Uterus (tissue), 2 donors: ENCODE results near the gene GAS7.

ENCODE experiments used
- POLR2A ChIP-seq, 2 donors: fragments of 450-650 bp; IDR thresholded peaks; one replicate each; pipeline ENCODE4 v1.6.1; 2016; ENCODE audit warnings: antibody characterized with exemption in 2 of 2, mild to moderate bottlenecking in 1 of 2, moderate library complexity in 1 of 2
- TF ChIP-seq, protein P1 (sequence below), 4 experiments: fragments of 200-600 bp in 2 of 4; fragments of 450-650 bp in 2 of 4; sonication (generic) in 2 of 4; IDR thresholded peaks; one replicate each; pipeline ENCODE4 v1.5.1; 2016 to 2019; ENCODE audit warnings: antibody characterized with exemption in 4 of 4, mild to moderate bottlenecking in 2 of 4, moderate library complexity in 1 of 4

DNA sequence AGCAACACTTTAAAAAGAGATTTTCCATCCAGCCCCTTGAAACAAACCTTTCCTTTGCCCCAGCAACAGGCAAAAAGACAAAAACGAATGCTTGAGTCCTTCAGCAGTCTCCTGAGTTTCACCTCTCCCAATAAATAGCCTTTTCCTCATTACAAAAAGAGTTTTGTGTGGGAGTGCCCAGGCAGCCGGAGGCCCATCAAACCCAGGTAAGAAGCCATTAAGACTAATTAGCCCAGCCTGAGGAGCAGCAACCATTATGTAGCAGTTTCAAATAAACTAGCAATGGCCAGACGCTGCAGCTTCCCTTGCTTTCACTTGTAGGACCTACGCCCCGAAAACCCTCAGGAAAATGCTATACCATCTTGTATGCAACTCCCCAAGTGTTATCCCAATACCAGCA is 15.6 kb downstream of the GAS7 start:
- TF ChIP-seq, protein P1, sequence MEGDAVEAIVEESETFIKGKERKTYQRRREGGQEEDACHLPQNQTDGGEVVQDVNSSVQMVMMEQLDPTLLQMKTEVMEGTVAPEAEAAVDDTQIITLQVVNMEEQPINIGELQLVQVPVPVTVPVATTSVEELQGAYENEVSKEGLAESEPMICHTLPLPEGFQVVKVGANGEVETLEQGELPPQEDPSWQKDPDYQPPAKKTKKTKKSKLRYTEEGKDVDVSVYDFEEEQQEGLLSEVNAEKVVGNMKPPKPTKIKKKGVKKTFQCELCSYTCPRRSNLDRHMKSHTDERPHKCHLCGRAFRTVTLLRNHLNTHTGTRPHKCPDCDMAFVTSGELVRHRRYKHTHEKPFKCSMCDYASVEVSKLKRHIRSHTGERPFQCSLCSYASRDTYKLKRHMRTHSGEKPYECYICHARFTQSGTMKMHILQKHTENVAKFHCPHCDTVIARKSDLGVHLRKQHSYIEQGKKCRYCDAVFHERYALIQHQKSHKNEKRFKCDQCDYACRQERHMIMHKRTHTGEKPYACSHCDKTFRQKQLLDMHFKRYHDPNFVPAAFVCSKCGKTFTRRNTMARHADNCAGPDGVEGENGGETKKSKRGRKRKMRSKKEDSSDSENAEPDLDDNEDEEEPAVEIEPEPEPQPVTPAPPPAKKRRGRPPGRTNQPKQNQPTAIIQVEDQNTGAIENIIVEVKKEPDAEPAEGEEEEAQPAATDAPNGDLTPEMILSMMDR (IDR thresholded peaks at IDR 0.05), result no peak
- TF ChIP-seq POLR2A (IDR thresholded peaks at IDR 0.05), result no peak
